OCI-LY7 (cell line): Measurements from ENCODE around the gene AHCY.

Experiments
- CTCF ChIP-seq: fragments of 200-600 bp; sonication (generic); conservative IDR thresholded peaks from 2 replicates; pipeline ENCODE4 v1.5.1; 2014; ENCODE audit warnings: mild to moderate bottlenecking, antibody characterized with exemption, low read length, moderate library complexity, mixed read lengths
- EZH2phosphoT487 ChIP-seq: fragments of 200-600 bp; sonication (generic); IDR thresholded peaks from 2 replicates; pipeline ENCODE4 v1.6.1; 2018; ENCODE audit warnings: low read depth, borderline replicate concordance, mild to moderate bottlenecking, mixed run types, antibody characterized with exemption, low read length, moderate library complexity, mixed read lengths

- no peak for TF ChIP-seq CTCF
- TF ChIP-seq EZH2phosphoT487: no peak
Observed at GRCh38 chr20:34305333-34306230, 2.4 kb upstream of the AHCY start.
